ENCODE results near the gene KCTD7.
"Not testable (repeated sequence)": the region's sequence is repeated elsewhere in the genome, so short reads cannot be mapped to it uniquely, and the experiment has no call there.

Gene KCTD7

GRCh38 chr7:66619341-66619948, 9.2 kb upstream of the KCTD7 start:
- not testable (repeated sequence) for FAIRE-seq

- FAIRE-seq, result no peak
Measured at GRCh38 chr7:66626331-66626934, 2.2 kb upstream of the KCTD7 start.

GRCh38 chr7:66627151-66627681, 1.5 kb upstream of the KCTD7 start:
- no peak for FAIRE-seq

GRCh38 chr7:66627881-66628360, 760 bp upstream of the KCTD7 start:
- FAIRE-seq, result no peak

- FAIRE-seq, result no peak
Measured at GRCh38 chr7:66629222-66630062, 761 bp downstream of the KCTD7 start.

GRCh38 chr7:66630531-66630930, 1.9 kb downstream of the KCTD7 start:
- no peak for FAIRE-seq

GRCh38 chr7:66631471-66631870, 2.8 kb downstream of the KCTD7 start:
- FAIRE-seq, result no peak

GRCh38 chr7:66634816-66635215, 6.1 kb downstream of the KCTD7 start:
- FAIRE-seq, result no peak

- FAIRE-seq, result not testable (repeated sequence)
Measured at GRCh38 chr7:66635322-66635981, 6.8 kb downstream of the KCTD7 start.

GRCh38 chr7:66635982-66636546, 7.4 kb downstream of the KCTD7 start:
- FAIRE-seq, result not testable (repeated sequence)

- no peak for FAIRE-seq
Measured at GRCh38 chr7:66638309-66639099, 9.8 kb downstream of the KCTD7 start.

- no peak for FAIRE-seq
Measured at GRCh38 chr7:66639773-66640172, 11.1 kb downstream of the KCTD7 start.

- no peak for FAIRE-seq
Measured at GRCh38 chr7:66640802-66641525, 12.3 kb downstream of the KCTD7 start.

GRCh38 chr7:66641526-66641871, 12.8 kb downstream of the KCTD7 start:
- no peak for FAIRE-seq

- FAIRE-seq, result no peak
Measured at GRCh38 chr7:66642186-66642585, 13.5 kb downstream of the KCTD7 start.

GRCh38 chr7:66642932-66643331, 14.3 kb downstream of the KCTD7 start:
- FAIRE-seq, result no peak

GRCh38 chr7:66643395-66643794, 14.7 kb downstream of the KCTD7 start:
- FAIRE-seq, result no peak

GRCh38 chr7:66651026-66651425, 22.3 kb downstream of the KCTD7 start:
- not testable (repeated sequence) for FAIRE-seq

GRCh38 chr7:66653719-66654274, 25.1 kb downstream of the KCTD7 start:
- not testable (repeated sequence) for FAIRE-seq

- no peak for FAIRE-seq
Measured at GRCh38 chr7:66654275-66655112, 25.8 kb downstream of the KCTD7 start.
